ENCODE measurements around the gene RHBDD3.

RHBDD3 gene

GRCh38 chr22:29284196-29284595 is 16.4 kb upstream of the RHBDD3 start:
- in situ Hi-C loops (cut with HindIII; ENCODE audit: low sequenced_read_pairs) = no loop called here
- no peak overlapping the region for H3K4me3 ChIP-seq (ENCODE audit: low read depth, low read length)
- no peak for TF ChIP-seq CTCF (IDR thresholded peaks at IDR 0.05; ENCODE audit: low read depth, low read length)
- DNase-seq (ENCODE audit: low read depth, low spot score) = no peak

- TF ChIP-seq CTCF (IDR thresholded peaks at IDR 0.05; ENCODE audit: low read depth, low read length) = no peak
- DNase-seq (ENCODE audit: low read depth, low spot score) = no peak
- in situ Hi-C loops (cut with HindIII; ENCODE audit: low sequenced_read_pairs) = no loop called here
- H3K4me3 ChIP-seq (ENCODE audit: low read depth, low read length) = no peak overlapping the region
Measured at GRCh38 chr22:29277927-29278326, 10.1 kb upstream of the RHBDD3 start.

- no peak for TF ChIP-seq CTCF (IDR thresholded peaks at IDR 0.05; ENCODE audit: low read depth, low read length)
- DNase-seq (ENCODE audit: low read depth, low spot score) = no peak
- in situ Hi-C loops (cut with HindIII; ENCODE audit: low sequenced_read_pairs) = no loop called here
- H3K4me3 ChIP-seq (ENCODE audit: low read depth, low read length) = no peak overlapping the region
Measured at GRCh38 chr22:29275819-29276565, 8.2 kb upstream of the RHBDD3 start.

- H3K4me3 ChIP-seq (ENCODE audit: low read depth, low read length) = no peak overlapping the region
- TF ChIP-seq CTCF (IDR thresholded peaks at IDR 0.05; ENCODE audit: low read depth, low read length) = no peak
- in situ Hi-C loops (cut with HindIII; ENCODE audit: low sequenced_read_pairs) = no loop called here
- DNase-seq (ENCODE audit: low read depth, low spot score) = no peak
Measured at GRCh38 chr22:29275167-29275566, 7.4 kb upstream of the RHBDD3 start.

GRCh38 chr22:29272624-29273023 is 4.8 kb upstream of the RHBDD3 start:
- in situ Hi-C loops (cut with HindIII; ENCODE audit: low sequenced_read_pairs) = no loop called here
- TF ChIP-seq CTCF (IDR thresholded peaks at IDR 0.05; ENCODE audit: low read depth, low read length) = no peak
- H3K4me3 ChIP-seq (ENCODE audit: low read depth, low read length) = no peak overlapping the region
- no peak for DNase-seq (ENCODE audit: low read depth, low spot score)

GRCh38 chr22:29270475-29271271 is 2.9 kb upstream of the RHBDD3 start:
- no peak for TF ChIP-seq CTCF (IDR thresholded peaks at IDR 0.05; ENCODE audit: low read depth, low read length)
- DNase-seq (ENCODE audit: low read depth, low spot score) = peak; percentile 9
- peak overlapping the region; percentile 95 for H3K4me3 ChIP-seq (ENCODE audit: low read depth, low read length)
- in situ Hi-C loops (cut with HindIII; ENCODE audit: low sequenced_read_pairs) = no loop called here
